ENCODE measurements around the gene NDUFA13. TPM values are rescaled to one million over a fixed set of nuclear protein-coding genes. Genes with fewer than 3 reads are reported as not detected.

Gene NDUFA13
- total RNA-seq, 1 experiment from 2014 or later: 339 TPM

- Histone ChIP-seq H3K9me2 (ENCODE audit: insufficient read depth) (no peaks in the 10 kb centered on the region), H3K27ac (ENCODE audit: low read depth, low read length) (no peak overlapping the region), H3K4me2 (ENCODE audit: low read length) (no peak overlapping the region), H3K4me1 (ENCODE audit: control insufficient read depth in 1 of 2, insufficient read depth in 2 of 2, low read length in 2 of 2) (peaks cover 0 to 6% of the 10 kb centered on the region in 2 experiments; a peak in 3 of 4 replicates), H3K36me3 (ENCODE audit: control insufficient read depth in 1 of 2, insufficient read depth in 2 of 2, low read length in 2 of 2) (peaks cover 0 to 9% of the 10 kb centered on the region in 2 experiments; a peak in 2 of 4 replicates), H3K9ac (ENCODE audit: low read length) (no peak overlapping the region), H2AFZ (ENCODE audit: low read depth, low read length, poor library complexity, severe bottlenecking) (no peak overlapping the region), H4K20me1 (ENCODE audit: insufficient read depth) (peaks cover 10% of the 10 kb centered on the region; the same call in 1 of the 2 replicates), H3K4me3 (replicated peaks in 1 of 2; ENCODE audit: low read depth in 1 of 2, low read length in 2 of 2) (no peak overlapping the region), H3K79me2 (ENCODE audit: insufficient read depth, low read length) (peaks cover 98% of the 10 kb centered on the region), H3K27me3 (ENCODE audit: insufficient read depth, low read length) (no peaks in the 10 kb centered on the region), H3K9me3 (ENCODE audit: control insufficient read depth in 1 of 2, insufficient read depth in 1 of 2, low read depth in 1 of 2, low read length in 2 of 2) (no peaks in the 10 kb centered on the region)
- TF ChIP-seq REST (IDR thresholded peaks at IDR 0.05; ENCODE audit: low read depth) (no peak), JUND (IDR thresholded peaks at IDR 0.05) (no peak), EZH2 (IDR thresholded peaks at IDR 0.05) (no peak), SP1 (IDR thresholded peaks at IDR 0.05; ENCODE audit: low read depth) (no peak), RAD21 (IDR thresholded peaks at IDR 0.05; ENCODE audit: low read depth) (no peak), ZNF274 (IDR thresholded peaks at IDR 0.05; ENCODE audit: low read depth, low read length) (no peak), POLR2A (IDR thresholded peaks at IDR 0.05; ENCODE audit: borderline replicate concordance, extremely low read depth, insufficient read depth, insufficient read length) (no peak), EZH2phosphoT487 (IDR thresholded peaks at IDR 0.05; ENCODE audit: borderline replicate concordance) (no peak), SIN3A (IDR thresholded peaks at IDR 0.05; ENCODE audit: low read depth) (no peak), ZFX (IDR thresholded peaks at IDR 0.05) (no peak), ELF1 (IDR thresholded peaks at IDR 0.05; ENCODE audit: borderline replicate concordance, low read depth) (no peak), SRF (IDR thresholded peaks at IDR 0.05; ENCODE audit: low read depth) (no peak), POLR2AphosphoS5 (IDR thresholded peaks at IDR 0.05; ENCODE audit: low read depth, low read length) (no peak), CTCF (IDR thresholded peaks at IDR 0.05 in 2 of 3, conservative IDR thresholded peaks at IDR 0.05 in 1 of 3; ENCODE audit: borderline replicate concordance in 1 of 3, insufficient read depth in 1 of 3, low read depth in 2 of 3, low read length in 2 of 3) (no peak), YY1 (IDR thresholded peaks at IDR 0.05; ENCODE audit: extremely low read depth, insufficient replicate concordance, low read depth, low read length) (no peak), ZBTB33 (IDR thresholded peaks at IDR 0.05; ENCODE audit: extremely low read depth, insufficient replicate concordance, low read length) (no peak), TCF7L2 (IDR thresholded peaks at IDR 0.05; ENCODE audit: borderline replicate concordance, extremely low read depth, insufficient read depth, insufficient read length) (no peak), CBX3 (IDR thresholded peaks at IDR 0.05; ENCODE audit: low read depth) (no peak), MAX (IDR thresholded peaks at IDR 0.05) (no peak)
- CTCF ChIA-PET: no interaction called here
- ATAC-seq: no peak
- DNase-seq (ENCODE audit: low read depth, low spot score): no peak
- no TSS peak for BruUV-seq (replicated peaks)
- RAD21 ChIA-PET (ENCODE audit: low non-redundant PET in 1 of 2, low total read pairs in 2 of 2, uncharacterized antibody in 2 of 2, unreplicated experiment in 2 of 2): no interaction called here
- intact Hi-C loops (cut with micrococcal nuclease): no loop called here
- POLR2A ChIA-PET: no interaction called here
These were observed 38.2 kb upstream of the NDUFA13 start for GRCh38 chr19:19477705-19478383.

All from HCT116 (cell line).